Measurements from ENCODE around the gene PCID2. TPM values are rescaled to one million over a fixed set of nuclear protein-coding genes. Genes with fewer than 3 reads are reported as not detected.
A peak's percentile ranks its signal among the peaks of the same experiment; 100 is the strongest.

PCID2 gene
- total RNA-seq, 1 donor from 2014 or later: 71.9 TPM

DNA sequence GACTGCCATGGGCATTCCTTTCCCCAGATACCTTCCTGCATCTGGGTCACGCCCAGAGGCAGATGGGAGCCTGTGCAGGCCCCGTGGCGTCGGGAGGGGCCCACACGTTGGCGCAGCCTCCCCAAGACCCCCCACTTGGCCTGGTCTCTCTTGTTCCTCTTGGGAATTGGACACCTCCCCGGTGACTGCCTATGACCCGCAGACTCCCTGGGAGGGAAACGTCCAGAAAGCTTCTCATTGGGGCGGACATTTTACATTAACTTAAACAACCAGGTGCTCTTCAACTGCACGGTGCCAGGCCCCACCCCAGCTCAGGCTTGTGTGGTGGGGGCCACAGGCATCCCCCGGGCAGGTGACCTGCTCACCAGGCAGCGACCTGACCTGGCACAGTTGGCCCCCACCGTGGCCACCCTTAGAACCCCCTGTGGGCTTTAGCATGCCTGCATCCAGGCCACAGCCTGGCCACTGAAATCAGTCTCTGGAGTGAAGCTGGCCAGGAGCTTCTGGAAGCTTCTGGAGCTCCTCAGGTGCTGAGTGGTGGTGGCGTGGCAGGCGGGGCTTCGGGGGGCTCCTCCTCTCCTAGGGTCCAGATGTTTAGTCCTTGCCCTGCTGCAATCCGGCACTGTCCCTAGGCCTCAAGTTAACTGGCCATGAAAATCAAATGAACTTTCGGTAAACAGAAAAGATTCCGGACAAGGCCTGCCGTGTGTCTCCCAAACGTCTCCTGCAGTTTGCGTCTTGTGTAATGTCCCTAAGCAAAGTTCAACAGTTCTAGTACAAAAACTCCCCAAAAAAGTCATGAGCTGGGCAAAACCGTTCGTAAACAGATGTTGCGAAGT, 58.5 kb downstream of the PCID2 start:
- no peak for DNase-seq (ENCODE audit: low read depth)

DNA sequence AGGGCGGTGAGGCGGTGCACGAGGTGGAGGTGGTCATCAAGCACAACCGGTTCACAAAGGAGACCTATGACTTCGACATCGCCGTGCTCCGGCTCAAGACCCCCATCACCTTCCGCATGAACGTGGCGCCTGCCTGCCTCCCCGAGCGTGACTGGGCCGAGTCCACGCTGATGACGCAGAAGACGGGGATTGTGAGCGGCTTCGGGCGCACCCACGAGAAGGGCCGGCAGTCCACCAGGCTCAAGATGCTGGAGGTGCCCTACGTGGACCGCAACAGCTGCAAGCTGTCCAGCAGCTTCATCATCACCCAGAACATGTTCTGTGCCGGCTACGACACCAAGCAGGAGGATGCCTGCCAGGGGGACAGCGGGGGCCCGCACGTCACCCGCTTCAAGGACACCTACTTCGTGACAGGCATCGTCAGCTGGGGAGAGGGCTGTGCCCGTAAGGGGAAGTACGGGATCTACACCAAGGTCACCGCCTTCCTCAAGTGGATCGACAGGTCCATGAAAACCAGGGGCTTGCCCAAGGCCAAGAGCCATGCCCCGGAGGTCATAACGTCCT, 59.4 kb downstream of the PCID2 start:
- no peak for DNase-seq (ENCODE audit: low read depth)

GRCh38 chr13:113148407-113148806, 60.1 kb downstream of the PCID2 start:
- DNase-seq (ENCODE audit: low read depth): no peak

DNA sequence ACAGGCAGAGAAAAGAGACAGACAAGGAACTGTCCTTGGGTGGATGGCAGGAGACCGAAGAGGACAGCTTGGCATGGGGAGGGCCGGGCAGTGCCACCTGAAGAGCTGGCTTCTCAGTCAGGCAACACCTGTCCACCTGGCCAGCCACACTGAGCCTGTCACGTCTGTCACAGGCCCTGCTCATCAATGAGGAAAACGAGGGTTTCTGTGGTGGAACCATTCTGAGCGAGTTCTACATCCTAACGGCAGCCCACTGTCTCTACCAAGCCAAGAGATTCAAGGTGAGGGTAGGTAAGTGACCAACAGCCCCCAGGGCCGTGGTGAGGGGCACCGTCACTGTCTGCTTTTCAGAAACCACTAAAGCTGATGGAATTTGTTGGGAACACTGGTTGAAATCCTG, 61.3 kb downstream of the PCID2 start:
- no peak for DNase-seq (ENCODE audit: low read depth)

GRCh38 chr13:113146750-113147149, 61.7 kb downstream of the PCID2 start:
- no peak for DNase-seq (ENCODE audit: low read depth)

- DNase-seq (ENCODE audit: low read depth): no peak
These were observed 62.4 kb downstream of the PCID2 start for GRCh38 chr13:113145911-113146598.

- DNase-seq (ENCODE audit: low read depth): no peak
These were observed 63.0 kb downstream of the PCID2 start for GRCh38 chr13:113145496-113145895.

- DNase-seq (ENCODE audit: low read depth): no peak
These were observed 64.2 kb downstream of the PCID2 start for GRCh38 chr13:113144255-113144629.

- no peak for DNase-seq (ENCODE audit: low read depth)
These were observed 64.8 kb downstream of the PCID2 start for GRCh38 chr13:113143466-113144254.

GRCh38 chr13:113142876-113143275, 65.6 kb downstream of the PCID2 start:
- DNase-seq (ENCODE audit: low read depth): no peak

- DNase-seq (ENCODE audit: low read depth): no peak
These were observed 66.9 kb downstream of the PCID2 start for GRCh38 chr13:113141601-113141970.

GRCh38 chr13:113140677-113141600, 67.5 kb downstream of the PCID2 start:
- no peak for DNase-seq (ENCODE audit: low read depth)

DNA sequence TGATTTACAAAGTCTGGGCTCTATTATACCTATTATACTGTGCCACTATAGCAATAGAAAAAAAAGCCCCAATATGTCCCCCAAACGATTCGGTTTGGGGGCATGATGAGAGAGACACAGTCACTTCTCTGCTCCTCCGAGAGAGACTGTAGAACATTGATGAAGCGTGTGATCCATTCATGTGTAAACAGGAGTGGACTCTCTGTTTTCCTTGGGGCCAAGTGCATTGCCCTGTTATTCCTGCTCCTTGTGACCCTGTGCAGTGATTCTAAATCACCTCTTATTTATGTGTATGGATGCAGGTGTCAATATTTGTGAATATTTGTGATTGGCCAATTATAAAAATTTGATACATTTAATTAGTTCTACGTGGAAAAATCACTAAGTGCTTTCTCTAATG, 68.9 kb downstream of the PCID2 start:
- no peak for DNase-seq (ENCODE audit: low read depth)

DNA sequence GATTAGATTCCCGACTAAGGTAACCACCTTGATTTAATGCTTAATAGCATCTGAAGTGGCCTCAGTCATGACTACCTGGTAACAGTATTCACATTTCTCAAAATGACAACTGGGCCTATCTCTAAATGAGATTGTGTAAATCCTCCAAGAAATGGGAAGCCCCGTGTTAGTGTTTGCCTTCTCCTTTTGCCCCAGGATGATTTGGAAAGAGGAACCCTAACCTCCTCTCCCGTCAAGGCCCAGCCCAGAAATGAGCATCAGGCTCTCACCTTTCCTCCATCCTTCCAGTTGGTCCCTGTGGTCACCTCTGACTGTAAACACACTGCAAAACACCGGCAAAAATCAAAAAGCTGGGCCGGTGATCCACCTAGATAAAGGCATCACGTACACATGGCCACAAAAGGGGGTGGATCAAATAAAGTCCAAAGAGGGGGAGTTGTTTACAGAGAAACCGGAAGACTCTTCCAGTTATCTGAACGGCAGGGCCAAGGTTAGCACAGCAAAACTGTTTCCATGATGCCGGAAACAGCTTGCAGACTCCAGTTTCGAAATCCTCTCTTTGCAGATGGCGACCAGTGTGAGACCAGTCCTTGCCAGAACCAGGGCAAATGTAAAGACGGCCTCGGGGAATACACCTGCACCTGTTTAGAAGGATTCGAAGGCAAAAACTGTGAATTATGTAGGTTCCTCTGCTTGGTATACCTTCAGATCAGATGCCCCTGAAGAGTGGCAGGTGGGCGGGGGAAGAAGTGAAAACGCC, 69.5 kb downstream of the PCID2 start:
- DNase-seq (ENCODE audit: low read depth): no peak

DNA sequence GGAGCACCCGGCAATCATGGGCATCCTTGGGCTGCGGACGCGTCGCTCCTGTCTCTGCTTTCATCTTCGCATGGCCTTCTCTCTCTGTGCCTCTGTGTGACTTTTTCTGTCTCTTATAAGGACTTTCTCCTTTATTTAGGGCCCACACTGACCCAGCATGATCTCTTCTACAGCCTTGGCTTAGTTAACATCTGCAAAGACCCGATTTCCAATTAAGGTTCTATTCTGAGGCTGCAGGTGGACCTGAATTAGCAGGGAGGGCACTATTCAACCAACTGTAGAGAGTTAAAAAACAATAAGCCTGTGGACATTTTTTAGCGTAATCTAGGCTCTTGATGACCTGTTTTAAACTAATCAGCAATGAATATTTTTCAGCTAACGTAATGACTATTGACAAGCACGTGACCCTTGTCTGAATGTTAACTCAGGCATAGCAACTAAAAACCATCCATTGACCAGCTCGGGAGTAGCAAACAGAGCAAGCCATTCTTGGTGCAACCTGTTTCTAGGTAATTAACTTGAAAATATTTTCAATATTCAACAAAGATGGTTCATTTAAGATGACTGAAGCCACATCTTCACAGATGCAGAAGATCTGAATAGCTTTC, 70.7 kb downstream of the PCID2 start:
- peak; percentile 44 for DNase-seq (ENCODE audit: low read depth)

DNA sequence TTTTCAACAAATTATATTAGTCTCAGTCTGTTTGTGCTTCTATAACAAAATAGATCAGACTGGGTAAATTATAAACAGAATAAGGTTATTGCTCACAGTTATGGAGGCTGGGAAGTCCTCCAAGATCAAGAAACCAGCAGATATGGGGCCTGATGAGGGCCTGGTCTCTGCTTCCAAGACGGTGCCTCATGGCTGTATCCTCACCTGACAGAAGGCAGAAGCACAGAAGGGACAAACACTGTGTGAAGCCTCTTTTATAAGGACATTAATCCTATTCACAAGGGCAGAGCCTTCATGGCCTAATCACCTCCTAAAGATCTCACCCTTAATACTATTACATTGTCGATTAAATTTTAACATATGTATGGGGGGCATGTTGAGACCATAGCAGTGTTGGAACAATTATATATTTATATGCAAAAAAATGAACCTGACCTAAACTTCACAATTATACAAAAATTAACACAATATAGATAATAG, 73.1 kb downstream of the PCID2 start:
- DNase-seq (ENCODE audit: low read depth): no peak

GRCh38 chr13:113129921-113130750, 78.3 kb downstream of the PCID2 start:
- DNase-seq (ENCODE audit: low read depth): no peak

GRCh38 chr13:113129480-113129879, 79.0 kb downstream of the PCID2 start:
- no peak for DNase-seq (ENCODE audit: low read depth)

All from renal cortical epithelial cell (primary cell).